Activated CD8-positive, alpha-beta T cell treated with anti-CD3 and anti-CD28 coated beads, Interleukin-2, amount 10 ng/mL, durations not matched to agents 7 days and 5 days (primary cell): ENCODE results near the gene CCDC61. TPM values are rescaled to one million over a fixed set of nuclear protein-coding genes. Genes with fewer than 3 reads are reported as not detected.
A peak's percentile ranks its signal among the peaks of the same experiment; 100 is the strongest.

ENCODE experiments used
- ATAC-seq: fragments of 150-1000 bp; cut with Tn5 transposase; one replicate; pipeline ENCODE4 v1.10.0; 2021; ENCODE audit warnings: moderate library complexity
- CTCF ChIA-PET: fragments of 350-600 bp; sonication (Branson Sonifier 250); formaldehyde crosslinking; loops from one replicate; lab custom pipeline; 2021; ENCODE audit warnings: antibody characterized with exemption; lab: Charles Lee
- POLR2A ChIA-PET: fragments of 350-600 bp; sonication (Branson Sonifier 250); formaldehyde crosslinking; loops from one replicate; lab custom pipeline; 2021; ENCODE audit warnings: antibody characterized with exemption; lab: Charles Lee
- DNase-seq: peaks from one replicate; pipeline ENCODE4 v3.0.0-alpha.2; 2020
- H3K27ac Mint-ChIP-seq: one replicate; pipeline ENCODE4 v1.8.0; 2021; ENCODE audit warnings: mild to moderate bottlenecking, mixed read lengths
- H3K27me3 Mint-ChIP-seq: one replicate; pipeline ENCODE4 v1.8.0; 2021; ENCODE audit warnings: low read depth, mixed read lengths
- H3K36me3 Mint-ChIP-seq: one replicate; pipeline ENCODE4 v1.8.0; 2021; ENCODE audit warnings: low read depth, mixed read lengths
- H3K4me1 Mint-ChIP-seq: one replicate; pipeline ENCODE4 v1.8.0; 2021; ENCODE audit warnings: low read depth, mixed read lengths
- H3K4me3 Mint-ChIP-seq: one replicate; pipeline ENCODE4 v1.8.0; 2021; ENCODE audit warnings: mild to moderate bottlenecking, mixed read lengths
- H3K9me3 Mint-ChIP-seq: one replicate; pipeline ENCODE4 v1.8.0; 2022; ENCODE audit warnings: mixed read lengths; ENCODE audit not compliant: insufficient read depth
- total RNA-seq, 2 experiments: library from RNA; stranded (reverse); gene quantifications; one replicate each; pipeline ENCODE4 v1.2.3, GENCODE V29; 2021

CCDC61 gene
- total RNA-seq, 2 experiments from 2014 or later = 26.3 to 29.2 TPM

GRCh38 chr19:45978156-45978555 lies 17.1 kb upstream of the CCDC61 start:
- Mint-ChIP-seq H3K4me1 (peaks cover 1% of the 10 kb centered on the region), H3K27ac (no peak overlapping the region), H3K4me3 (no peak overlapping the region), H3K36me3 (no peaks in the 10 kb centered on the region), H3K9me3 (no peaks in the 10 kb centered on the region), H3K27me3 (peaks cover 31% of the 10 kb centered on the region)
- ChIA-PET CTCF (no interaction called here), POLR2A (no interaction called here)
- DNase-seq (no peak), ATAC-seq (no peak)

DNA sequence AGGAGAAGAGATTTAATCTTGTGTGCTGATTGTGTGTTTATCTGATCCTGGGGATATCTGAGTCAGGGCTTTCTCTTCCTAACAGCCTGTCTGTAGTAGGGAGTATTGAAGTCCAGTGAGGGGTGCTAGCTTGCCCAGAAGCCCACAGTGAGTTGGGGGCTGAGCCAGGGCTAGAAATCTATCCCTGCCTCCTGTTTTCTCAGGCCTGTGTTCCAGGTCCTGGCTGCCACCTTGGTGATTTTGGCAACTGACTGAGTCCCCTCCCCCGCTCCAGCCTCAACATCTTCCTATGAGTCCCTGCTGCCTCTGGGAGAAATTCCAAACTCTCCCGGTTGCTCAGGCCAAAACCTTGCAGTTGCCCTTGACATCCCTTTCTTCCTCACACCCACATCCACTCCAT lies 13.9 kb upstream of the CCDC61 start:
- H3K27me3 Mint-ChIP-seq = peaks cover 16% of the 10 kb centered on the region
- H3K9me3 Mint-ChIP-seq = no peaks in the 10 kb centered on the region
- CTCF ChIA-PET = no interaction called here

DNA sequence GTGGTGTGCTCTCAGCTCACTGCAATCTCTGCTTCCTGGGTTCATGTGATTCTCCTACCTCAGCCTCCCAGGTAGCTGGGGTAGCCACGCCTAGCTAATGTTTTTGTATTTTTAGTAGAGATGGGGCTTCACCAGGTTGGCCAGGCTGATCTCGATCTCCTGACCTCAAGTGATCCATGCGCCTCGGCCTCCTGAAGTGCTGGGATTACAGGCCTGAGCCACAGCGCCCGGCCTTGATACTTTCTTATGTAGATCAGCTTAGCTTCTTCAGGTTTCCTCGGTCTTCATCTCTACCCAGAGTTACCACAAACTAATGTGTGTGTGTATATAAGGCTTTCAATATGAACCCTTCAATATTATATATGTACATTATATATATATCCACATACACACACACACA lies 9.9 kb upstream of the CCDC61 start:
- no peak overlapping the region for H3K4me3 Mint-ChIP-seq
- peaks cover 27% of the 10 kb centered on the region for H3K27me3 Mint-ChIP-seq
- CTCF ChIA-PET = interaction anchor here (0.6 to 1.8 kb wide), 2 partner anchors 10 to 310 kb away, joined by 4 to 8 read pairs; partner anchors contain the start of gene CCDC61
- H3K4me1 Mint-ChIP-seq = no peaks in the 10 kb centered on the region
- H3K36me3 Mint-ChIP-seq = no peaks in the 10 kb centered on the region
- POLR2A ChIA-PET = no interaction called here
- ATAC-seq (no peak), DNase-seq (no peak)
- H3K9me3 Mint-ChIP-seq = no peaks in the 10 kb centered on the region
- H3K27ac Mint-ChIP-seq = no peak overlapping the region

More for the DNA sequence above, 13.9 kb upstream of the CCDC61 start:
- Mint-ChIP-seq H3K4me3 (no peak overlapping the region), H3K36me3 (no peaks in the 10 kb centered on the region), H3K27ac (no peak overlapping the region), H3K4me1 (no peaks in the 10 kb centered on the region)
- POLR2A ChIA-PET = no interaction called here
- no peak for ATAC-seq
- no peak for DNase-seq

DNA sequence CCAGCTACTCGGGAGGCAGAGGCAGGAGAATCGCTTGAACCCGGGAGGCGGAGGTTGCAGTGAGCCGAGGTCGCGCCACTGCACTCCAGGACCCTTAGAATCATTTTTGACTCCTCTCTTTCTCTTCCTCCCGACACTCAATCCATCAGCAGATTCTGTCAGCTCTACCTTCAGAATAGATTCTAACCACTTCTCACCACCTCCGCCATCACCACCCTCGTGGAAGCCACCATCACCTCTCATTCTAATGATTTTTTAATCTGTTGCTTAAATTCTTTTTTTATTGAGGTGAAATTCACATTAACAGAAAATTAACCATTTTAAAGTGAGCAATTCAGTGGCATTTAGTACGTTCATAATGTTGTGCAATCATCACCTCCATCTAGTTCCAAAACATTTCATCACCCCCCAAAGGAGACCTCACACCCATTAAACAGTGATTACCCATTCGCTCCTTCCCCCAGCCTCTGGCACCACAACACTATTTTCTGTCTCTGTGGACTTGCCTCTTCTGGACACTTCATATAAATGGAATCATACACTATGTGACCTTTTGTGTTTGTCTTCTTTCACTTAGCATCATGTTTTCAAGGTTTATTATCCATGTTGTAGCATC lies 5.0 kb upstream of the CCDC61 start:
- CTCF ChIA-PET = no interaction called here

GRCh38 chr19:45994456-45994997 lies 740 bp upstream of the CCDC61 start:
- DNase-seq = peak; percentile 31
- peak; percentile 8 for ATAC-seq
- Mint-ChIP-seq H3K27me3 (peaks cover 8% of the 10 kb centered on the region), H3K36me3 (peaks cover 7% of the 10 kb centered on the region), H3K4me1 (peaks cover 25% of the 10 kb centered on the region), H3K27ac (no peak overlapping the region), H3K4me3 (no peak overlapping the region), H3K9me3 (no peaks in the 10 kb centered on the region)
- ChIA-PET POLR2A (interaction anchor here (0.7 kb wide), 1 partner anchor 130 kb away, joined by 3 read pairs; no protein-coding TSS in a partner anchor), CTCF (interaction anchor here (1.0 to 4.4 kb wide), 9 partner anchors 9 to 225 kb away, joined by 3 to 20 read pairs (median 7); partner anchors contain the start of gene SIX5)

More for the DNA sequence above, 5.0 kb upstream of the CCDC61 start:
- H3K27ac Mint-ChIP-seq = no peak overlapping the region
- no peak for DNase-seq
- no peak for ATAC-seq
- H3K36me3 Mint-ChIP-seq = no peaks in the 10 kb centered on the region
- H3K4me3 Mint-ChIP-seq = no peak overlapping the region
- POLR2A ChIA-PET = no interaction called here
- peaks cover 21% of the 10 kb centered on the region for H3K27me3 Mint-ChIP-seq
- no peaks in the 10 kb centered on the region for H3K4me1 Mint-ChIP-seq
- no peaks in the 10 kb centered on the region for H3K9me3 Mint-ChIP-seq

- peaks cover 2% of the 10 kb centered on the region for H3K27me3 Mint-ChIP-seq
- ATAC-seq (no peak), DNase-seq (no peak)
- peaks cover 37% of the 10 kb centered on the region for H3K4me1 Mint-ChIP-seq
- peaks cover 10% of the 10 kb centered on the region for H3K36me3 Mint-ChIP-seq
- no peak overlapping the region for H3K4me3 Mint-ChIP-seq
- CTCF ChIA-PET = interaction anchor here (1.0 to 4.4 kb wide), 10 partner anchors 10 to 227 kb away, joined by 3 to 20 read pairs (median 6); partner anchors contain the start of gene SIX5
- POLR2A ChIA-PET = interaction anchor here (0.6 to 1.2 kb wide), 2 partner anchors 133 to 227 kb away, joined by 3 to 4 read pairs; partner anchors contain the start of genes SIX5 and SYMPK
- H3K9me3 Mint-ChIP-seq = no peaks in the 10 kb centered on the region
- no peak overlapping the region for H3K27ac Mint-ChIP-seq
These were observed 583 bp downstream of the CCDC61 start for GRCh38 chr19:45995715-45996385.

DNA sequence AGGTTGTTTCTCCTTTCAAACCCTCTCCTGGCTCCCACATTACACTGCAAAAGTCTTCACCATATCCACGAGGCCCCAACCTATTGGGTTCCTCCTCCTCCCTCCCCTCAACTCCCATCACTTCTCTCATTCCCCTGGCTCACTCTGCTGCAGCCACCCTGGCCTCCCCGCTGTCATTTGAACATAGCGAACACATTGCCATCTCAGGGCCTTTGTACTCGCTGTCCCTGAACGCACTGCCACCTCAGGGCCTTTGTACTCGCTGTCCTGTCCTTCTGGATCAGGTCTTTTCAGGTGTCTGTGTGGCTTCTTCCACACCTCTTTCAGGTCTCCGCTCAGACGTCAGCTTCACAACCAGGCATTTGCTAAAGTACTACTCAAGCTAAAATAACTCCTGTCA lies 1.7 kb downstream of the CCDC61 start:
- H3K4me3 Mint-ChIP-seq = no peak overlapping the region
- H3K27me3 Mint-ChIP-seq = peaks cover 2% of the 10 kb centered on the region
- DNase-seq (no peak), ATAC-seq (no peak)
- H3K36me3 Mint-ChIP-seq = peaks cover 10% of the 10 kb centered on the region
- peak overlapping the region; percentile 15 for H3K27ac Mint-ChIP-seq
- ChIA-PET POLR2A (no interaction called here), CTCF (interaction anchor here (1.1 to 4.4 kb wide), 3 partner anchors 13 to 179 kb away, joined by 3 to 20 read pairs (median 4); no protein-coding TSS in a partner anchor)
- H3K4me1 Mint-ChIP-seq = peaks cover 39% of the 10 kb centered on the region
- no peaks in the 10 kb centered on the region for H3K9me3 Mint-ChIP-seq

- DNase-seq (no peak), ATAC-seq (no peak)
- Mint-ChIP-seq H3K27me3 (peaks cover 2% of the 10 kb centered on the region), H3K27ac (no peak overlapping the region), H3K36me3 (peaks cover 12% of the 10 kb centered on the region), H3K9me3 (no peaks in the 10 kb centered on the region), H3K4me3 (no peak overlapping the region), H3K4me1 (peaks cover 39% of the 10 kb centered on the region)
- CTCF ChIA-PET = interaction anchor here (1.5 to 1.6 kb wide), 2 partner anchors 18 to 182 kb away, joined by 4 read pairs; no protein-coding TSS in a partner anchor
- POLR2A ChIA-PET = no interaction called here
These were observed 3.6 kb downstream of the CCDC61 start for GRCh38 chr19:45998834-45999233.

GRCh38 chr19:45999653-46000121 lies 4.4 kb downstream of the CCDC61 start:
- Mint-ChIP-seq H3K27ac (no peak overlapping the region), H3K36me3 (peaks cover 12% of the 10 kb centered on the region), H3K27me3 (peaks cover 2% of the 10 kb centered on the region), H3K4me3 (no peak overlapping the region), H3K4me1 (peaks cover 39% of the 10 kb centered on the region), H3K9me3 (no peaks in the 10 kb centered on the region)
- ChIA-PET POLR2A (no interaction called here), CTCF (no interaction called here)
- no peak for ATAC-seq
- DNase-seq = no peak

DNA sequence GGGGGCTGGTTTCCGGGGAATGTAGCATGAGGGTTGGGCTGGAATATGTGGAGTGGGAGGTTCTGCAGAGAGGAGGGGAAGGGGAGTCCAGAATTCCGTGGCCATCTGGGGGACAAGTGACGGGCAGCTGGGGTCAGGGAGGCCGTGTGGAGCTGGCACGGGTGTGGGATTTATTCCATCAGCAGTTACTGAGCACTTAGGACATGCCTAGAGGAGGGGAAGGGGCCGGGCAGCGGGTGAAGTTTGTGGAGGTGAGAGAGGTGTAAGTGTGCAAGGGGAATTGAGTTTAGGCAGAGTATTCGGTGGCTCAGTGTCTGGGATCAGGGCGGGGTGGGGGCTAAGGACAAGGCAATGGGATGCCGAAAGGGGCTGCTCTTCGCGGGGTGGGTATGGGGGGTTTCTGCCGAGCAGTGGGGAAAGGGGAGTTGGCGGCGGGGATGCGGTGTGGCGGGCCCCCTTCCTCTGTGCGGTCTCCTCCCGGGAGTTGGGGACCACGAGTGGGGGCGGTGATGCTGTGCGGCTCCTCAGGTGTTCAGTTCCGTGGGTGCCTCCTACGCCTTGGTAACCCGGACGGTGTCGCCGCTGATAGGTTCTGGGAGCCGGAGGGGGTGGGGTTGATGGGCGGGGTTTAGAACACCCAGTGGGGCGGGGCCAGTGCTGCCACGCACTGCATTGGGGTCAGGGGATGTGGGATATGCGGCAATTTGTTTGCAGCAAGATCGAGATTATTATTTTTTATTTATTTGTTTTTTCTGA lies 5.4 kb downstream of the CCDC61 start:
- peak overlapping the region; percentile 69 for H3K4me3 Mint-ChIP-seq
- DNase-seq (peak; percentile 82), ATAC-seq (peak; percentile 90)
- ChIA-PET CTCF (no interaction called here), POLR2A (no interaction called here)
- peaks cover 12% of the 10 kb centered on the region for H3K36me3 Mint-ChIP-seq
- H3K9me3 Mint-ChIP-seq = no peaks in the 10 kb centered on the region
- H3K27ac Mint-ChIP-seq = no peak overlapping the region
- H3K4me1 Mint-ChIP-seq = peaks cover 39% of the 10 kb centered on the region
- H3K27me3 Mint-ChIP-seq = peaks cover 2% of the 10 kb centered on the region

DNA sequence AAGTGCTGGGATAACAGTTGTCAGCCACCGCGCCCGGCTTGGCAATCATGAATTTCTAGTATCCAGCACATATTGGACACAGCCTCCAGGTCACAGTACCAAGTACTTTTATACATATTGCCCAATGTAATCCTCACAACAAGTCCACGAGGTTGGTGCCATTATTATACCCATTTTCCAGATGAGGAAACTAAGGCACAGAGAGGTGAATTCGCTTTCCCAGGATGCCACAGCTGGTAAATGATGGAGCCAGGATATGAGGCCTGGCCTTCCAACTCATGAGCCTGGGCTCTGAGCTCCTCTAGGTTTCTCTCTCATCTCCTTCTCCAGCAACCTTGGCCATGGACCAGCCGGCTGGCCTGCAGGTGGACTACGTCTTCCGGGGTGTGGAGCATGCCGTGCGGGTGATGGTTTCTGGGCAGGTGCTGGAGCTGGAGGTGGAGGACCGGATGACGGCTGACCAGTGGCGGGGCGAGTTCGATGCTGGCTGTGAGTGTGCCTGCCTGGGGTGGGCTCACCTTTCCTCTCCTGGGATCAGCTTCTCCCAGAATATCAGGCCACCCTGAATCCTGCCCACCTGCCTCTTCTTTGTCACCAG lies 7.5 kb downstream of the CCDC61 start:
- ChIA-PET CTCF (interaction anchor here (1.2 kb wide), 1 partner anchor 8 kb away, joined by 3 read pairs; no protein-coding TSS in a partner anchor), POLR2A (no interaction called here)
- no peak for DNase-seq
- H3K4me3 Mint-ChIP-seq = no peak overlapping the region
- H3K9me3 Mint-ChIP-seq = no peaks in the 10 kb centered on the region
- H3K27me3 Mint-ChIP-seq = peaks cover 2% of the 10 kb centered on the region
- no peak for ATAC-seq
- H3K36me3 Mint-ChIP-seq = peaks cover 7% of the 10 kb centered on the region
- no peak overlapping the region for H3K27ac Mint-ChIP-seq
- H3K4me1 Mint-ChIP-seq = peaks cover 27% of the 10 kb centered on the region
